ENCODE data around the gene SCOC. TPM values are rescaled to one million over a fixed set of nuclear protein-coding genes. Genes with fewer than 3 reads are reported as not detected.

SCOC gene
- total RNA-seq, 4 donors from 2014 or later = 43.7 to 93.0 (median 68.2) TPM

- Histone ChIP-seq H3K9me3 (no peaks in the 10 kb centered on the region), H3K4me1 (no peaks in the 10 kb centered on the region), H3K27me3 (no peaks in the 10 kb centered on the region), H3K36me3 (no peaks in the 10 kb centered on the region), H3K27ac (no peak overlapping the region), H3K4me3 (no peak overlapping the region)
- 78 to 88% methylated on average over 2 of the region's 2 CpGs for WGBS, 2 donors (ENCODE audit: low coverage in 1 of 2)
- no peak for ATAC-seq
- no peak for TF ChIP-seq EP300 (IDR thresholded peaks at IDR 0.05)
- TF ChIP-seq POLR2A (IDR thresholded peaks at IDR 0.05) = no peak
- TF ChIP-seq CTCF (IDR thresholded peaks at IDR 0.05) = no peak
- TF ChIP-seq POLR2AphosphoS5 (IDR thresholded peaks at IDR 0.05) = no peak
Observed at GRCh38 chr4:140349816-140350215, 23.6 kb upstream of the SCOC start.

GRCh38 chr4:140351093-140352075 lies 22.1 kb upstream of the SCOC start:
- no peak overlapping the region for H3K4me3 ChIP-seq
- no peaks in the 10 kb centered on the region for H3K9me3 ChIP-seq
- TF ChIP-seq CTCF (IDR thresholded peaks at IDR 0.05) (no peak), POLR2A (IDR thresholded peaks at IDR 0.05) (no peak), POLR2AphosphoS5 (IDR thresholded peaks at IDR 0.05) (no peak), EP300 (IDR thresholded peaks at IDR 0.05) (no peak)
- no peak overlapping the region for H3K27ac ChIP-seq
- no peaks in the 10 kb centered on the region for H3K27me3 ChIP-seq
- H3K36me3 ChIP-seq = no peaks in the 10 kb centered on the region
- WGBS, 2 donors (ENCODE audit: low coverage in 1 of 2) = 82 to 87% methylated on average over 20 of the region's 28 CpGs
- H3K4me1 ChIP-seq = no peaks in the 10 kb centered on the region
- ATAC-seq = no peak

- Histone ChIP-seq H3K9me3 (no peaks in the 10 kb centered on the region), H3K4me1 (no peaks in the 10 kb centered on the region), H3K27ac (no peak overlapping the region), H3K36me3 (no peaks in the 10 kb centered on the region), H3K4me3 (no peak overlapping the region), H3K27me3 (peaks cover 7% of the 10 kb centered on the region)
- TF ChIP-seq CTCF (IDR thresholded peaks at IDR 0.05) (no peak), POLR2A (IDR thresholded peaks at IDR 0.05) (no peak)
- 30 to 56% methylated on average over 6 of the region's 6 CpGs for WGBS, 2 donors (ENCODE audit: low coverage in 1 of 2)
- ATAC-seq = no peak
Observed at GRCh38 chr4:140353786-140354185, 19.7 kb upstream of the SCOC start.

GRCh38 chr4:140355288-140355687 lies 18.2 kb upstream of the SCOC start:
- TF ChIP-seq EP300 (IDR thresholded peaks at IDR 0.05) (no peak), POLR2A (IDR thresholded peaks at IDR 0.05) (no peak), CTCF (IDR thresholded peaks at IDR 0.05) (no peak), POLR2AphosphoS5 (IDR thresholded peaks at IDR 0.05) (no peak)
- H3K9me3 ChIP-seq = no peaks in the 10 kb centered on the region
- no peaks in the 10 kb centered on the region for H3K4me1 ChIP-seq
- WGBS, 2 donors (ENCODE audit: low coverage in 1 of 2) = 89 to 90% methylated on average over 1 of the region's 1 CpG
- H3K27me3 ChIP-seq = peaks cover 7% of the 10 kb centered on the region
- no peak overlapping the region for H3K4me3 ChIP-seq
- no peak overlapping the region for H3K27ac ChIP-seq
- H3K36me3 ChIP-seq = no peaks in the 10 kb centered on the region
- ATAC-seq = no peak

GRCh38 chr4:140357868-140358267 lies 15.6 kb upstream of the SCOC start:
- no peaks in the 10 kb centered on the region for H3K4me1 ChIP-seq
- peaks cover 7% of the 10 kb centered on the region for H3K27me3 ChIP-seq
- WGBS, 2 donors (ENCODE audit: low coverage in 1 of 2) = 75 to 87% methylated on average over 3 of the region's 3 CpGs
- no peak overlapping the region for H3K27ac ChIP-seq
- ATAC-seq = no peak
- no peaks in the 10 kb centered on the region for H3K36me3 ChIP-seq
- no peaks in the 10 kb centered on the region for H3K9me3 ChIP-seq
- no peak overlapping the region for H3K4me3 ChIP-seq
- TF ChIP-seq CTCF (IDR thresholded peaks at IDR 0.05) = no peak
- no peak for TF ChIP-seq POLR2AphosphoS5 (IDR thresholded peaks at IDR 0.05)
- no peak for TF ChIP-seq POLR2A (IDR thresholded peaks at IDR 0.05)
- no peak for TF ChIP-seq EP300 (IDR thresholded peaks at IDR 0.05)
